OCI-LY1 (cell line): ENCODE measurements around the gene FAM181B.
"Not testable (repeated sequence)": the region's sequence is repeated elsewhere in the genome, so short reads cannot be mapped to it uniquely, and the experiment has no call there.

ENCODE experiments used
- H2AFZ ChIP-seq: fragments of 200-600 bp; sonication (generic), shearing (Covaris generic); 2 replicates; pipeline ENCODE4 v1.6.0; 2014; ENCODE audit warnings: antibody characterized with exemption, mild to moderate bottlenecking, low read length
- H3F3A ChIP-seq: fragments of 200-600 bp; sonication (generic), shearing (Covaris generic); 2 replicates; pipeline ENCODE4 v1.6.0; 2014; ENCODE audit warnings: mild to moderate bottlenecking, antibody characterized with exemption, low read length, moderate library complexity; ENCODE audit not compliant: insufficient read depth
- H3K27ac ChIP-seq: fragments of 200-600 bp; sonication (generic); 2 replicates; pipeline ENCODE4 v1.5.1; 2014; ENCODE audit warnings: low read length, mixed run types, mild to moderate bottlenecking, low read depth; ENCODE audit not compliant: poor library complexity, severe bottlenecking
- H3K27me3 ChIP-seq: fragments of 200-600 bp; sonication (generic); 2 replicates; pipeline ENCODE4 v1.6.0; 2014; ENCODE audit warnings: antibody characterized with exemption, mild to moderate bottlenecking, low read length, moderate library complexity; ENCODE audit not compliant: insufficient read depth
- H3K36me3 ChIP-seq: fragments of 200-600 bp; sonication (generic); 2 replicates; pipeline ENCODE4 v1.6.1; 2014; ENCODE audit warnings: mild to moderate bottlenecking, antibody characterized with exemption, low read length, moderate library complexity, mixed read lengths; ENCODE audit not compliant: insufficient read depth
- H3K4me1 ChIP-seq: fragments of 200-600 bp; sonication (generic); 2 replicates; pipeline ENCODE4 v1.5.1; 2014; ENCODE audit warnings: mild to moderate bottlenecking, low read length, moderate library complexity; ENCODE audit not compliant: insufficient read depth, severe bottlenecking
- H3K4me2 ChIP-seq: fragments of 200-600 bp; sonication (generic), shearing (Covaris generic); 2 replicates; pipeline ENCODE4 v1.6.1; 2014; ENCODE audit warnings: low read length
- H3K4me3 ChIP-seq: fragments of 200-600 bp; sonication (generic); 2 replicates; pipeline ENCODE4 v1.5.1; 2014; ENCODE audit warnings: low read length, low read depth, mild to moderate bottlenecking, mixed read lengths; ENCODE audit not compliant: poor library complexity, severe bottlenecking
- H3K79me2 ChIP-seq: fragments of 200-600 bp; shearing (Covaris generic); 2 replicates; pipeline ENCODE4 v1.6.1; 2016; ENCODE audit warnings: mixed run types, low read length, mixed read lengths; ENCODE audit not compliant: insufficient read depth
- H3K9ac ChIP-seq: fragments of 200-600 bp; sonication (generic), shearing (Covaris generic); 2 replicates; pipeline ENCODE4 v1.6.1; 2014; ENCODE audit warnings: mild to moderate bottlenecking, low read length, mixed read lengths
- H3K9me2 ChIP-seq: fragments of 200-600 bp; sonication (generic), shearing (Covaris generic); 2 replicates; pipeline ENCODE4 v1.6.1; 2014; ENCODE audit warnings: low read depth, mild to moderate bottlenecking, low read length, mixed read lengths
- H3K9me3 ChIP-seq: fragments of 200-600 bp; shearing (Covaris generic); 2 replicates; pipeline ENCODE4 v1.6.1; 2014; ENCODE audit warnings: low read length, mixed read lengths
- H4K20me1 ChIP-seq: fragments of 200-600 bp; sonication (generic), shearing (Covaris generic); 2 replicates; pipeline ENCODE4 v1.6.0; 2016; ENCODE audit warnings: mild to moderate bottlenecking, low read length; ENCODE audit not compliant: insufficient read depth
- EZH2 ChIP-seq: fragments of 200-600 bp; sonication (generic), shearing (Covaris generic); IDR thresholded peaks from 2 replicates; pipeline ENCODE4 v1.8.0; 2017; ENCODE audit warnings: borderline replicate concordance, mixed run types, mild to moderate bottlenecking, antibody characterized with exemption, low read length, moderate library complexity, mixed read lengths
- TF ChIP-seq, protein P1 (sequence below): fragments of 200-600 bp; sonication (generic), shearing (Covaris generic); IDR thresholded peaks from 2 replicates; pipeline ENCODE4 v1.5.1; 2017; ENCODE audit warnings: mild to moderate bottlenecking, antibody characterized with exemption, low read length, moderate library complexity, mixed read lengths

FAM181B gene

DNA sequence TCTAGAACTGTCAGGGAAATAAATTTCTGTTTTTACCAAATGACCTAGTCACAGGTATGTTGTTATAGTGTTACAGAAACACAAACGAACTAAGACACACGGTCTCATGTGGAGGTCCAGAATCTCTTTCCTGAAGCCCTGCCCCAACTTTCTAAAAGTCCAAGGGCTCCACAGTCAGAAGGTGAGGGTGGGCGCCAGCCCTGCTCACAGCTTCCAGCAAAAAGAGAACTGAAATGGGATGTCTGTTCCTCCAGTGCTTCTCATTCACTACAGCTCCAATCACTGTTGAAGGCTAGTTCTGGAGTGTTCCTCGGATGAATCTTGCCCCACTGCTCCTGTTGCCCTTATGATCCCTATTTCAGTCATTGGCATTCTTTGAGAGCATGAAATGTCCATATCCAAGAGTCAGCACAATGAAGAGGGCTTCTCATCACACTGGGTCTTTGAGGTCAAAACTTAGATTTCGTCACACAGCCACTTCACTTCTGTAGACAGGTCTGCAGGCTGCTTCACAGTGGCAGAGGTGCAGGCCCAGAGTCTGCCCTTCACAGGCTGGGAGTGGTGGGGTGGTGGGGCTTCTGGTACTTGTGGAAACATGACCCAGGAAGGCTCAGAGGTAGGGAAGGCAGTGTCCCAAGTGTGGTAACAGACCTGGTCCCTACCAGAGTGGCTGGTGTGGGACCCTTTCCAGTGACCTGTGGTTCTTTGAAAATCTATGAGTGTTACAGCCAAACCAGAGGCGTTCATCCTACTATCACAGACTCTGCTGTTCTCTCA, 34.9 kb downstream of the FAM181B start:
- H3K9me2 ChIP-seq: no peaks in the 10 kb centered on the region
- no peak overlapping the region for H3K4me3 ChIP-seq
- no peaks in the 10 kb centered on the region for H3K79me2 ChIP-seq
- TF ChIP-seq EZH2: no peak
- TF ChIP-seq, protein P1, sequence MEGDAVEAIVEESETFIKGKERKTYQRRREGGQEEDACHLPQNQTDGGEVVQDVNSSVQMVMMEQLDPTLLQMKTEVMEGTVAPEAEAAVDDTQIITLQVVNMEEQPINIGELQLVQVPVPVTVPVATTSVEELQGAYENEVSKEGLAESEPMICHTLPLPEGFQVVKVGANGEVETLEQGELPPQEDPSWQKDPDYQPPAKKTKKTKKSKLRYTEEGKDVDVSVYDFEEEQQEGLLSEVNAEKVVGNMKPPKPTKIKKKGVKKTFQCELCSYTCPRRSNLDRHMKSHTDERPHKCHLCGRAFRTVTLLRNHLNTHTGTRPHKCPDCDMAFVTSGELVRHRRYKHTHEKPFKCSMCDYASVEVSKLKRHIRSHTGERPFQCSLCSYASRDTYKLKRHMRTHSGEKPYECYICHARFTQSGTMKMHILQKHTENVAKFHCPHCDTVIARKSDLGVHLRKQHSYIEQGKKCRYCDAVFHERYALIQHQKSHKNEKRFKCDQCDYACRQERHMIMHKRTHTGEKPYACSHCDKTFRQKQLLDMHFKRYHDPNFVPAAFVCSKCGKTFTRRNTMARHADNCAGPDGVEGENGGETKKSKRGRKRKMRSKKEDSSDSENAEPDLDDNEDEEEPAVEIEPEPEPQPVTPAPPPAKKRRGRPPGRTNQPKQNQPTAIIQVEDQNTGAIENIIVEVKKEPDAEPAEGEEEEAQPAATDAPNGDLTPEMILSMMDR: no peak
- H3K9me3 ChIP-seq: no peaks in the 10 kb centered on the region
- no peaks in the 10 kb centered on the region for H3F3A ChIP-seq
- no peak overlapping the region for H3K27ac ChIP-seq
- no peak overlapping the region for H2AFZ ChIP-seq
- no peaks in the 10 kb centered on the region for H4K20me1 ChIP-seq
- H3K36me3 ChIP-seq: no peaks in the 10 kb centered on the region
- no peak overlapping the region for H3K9ac ChIP-seq
- H3K27me3 ChIP-seq: no peaks in the 10 kb centered on the region
- H3K4me2 ChIP-seq: no peak overlapping the region
- no peaks in the 10 kb centered on the region for H3K4me1 ChIP-seq

DNA sequence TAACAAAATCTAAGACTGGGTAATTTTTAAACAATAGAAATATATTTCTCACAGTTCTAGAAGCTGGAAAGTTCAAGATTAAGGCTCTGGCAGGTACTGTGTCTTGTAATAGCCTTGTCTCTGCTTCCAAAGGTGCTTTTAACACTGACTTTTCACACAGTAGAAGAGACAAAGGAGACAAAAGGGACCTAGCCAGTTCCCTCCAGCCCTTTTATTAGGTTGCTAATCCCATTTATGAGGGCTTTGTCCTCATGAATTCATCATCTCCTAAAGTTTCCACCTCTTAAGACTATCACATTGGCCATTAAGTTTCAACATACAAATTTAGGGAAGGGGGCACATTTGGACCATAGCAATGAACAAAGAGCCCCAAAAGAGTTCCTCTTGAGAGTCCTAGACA, 40.7 kb downstream of the FAM181B start:
- no peak overlapping the region for H2AFZ ChIP-seq
- H3K27ac ChIP-seq: no peak overlapping the region
- no peaks in the 10 kb centered on the region for H3K27me3 ChIP-seq
- H3F3A ChIP-seq: no peaks in the 10 kb centered on the region
- no peak overlapping the region for H3K4me2 ChIP-seq
- no peaks in the 10 kb centered on the region for H3K79me2 ChIP-seq
- no peaks in the 10 kb centered on the region for H3K36me3 ChIP-seq
- no peak overlapping the region for H3K4me3 ChIP-seq
- H4K20me1 ChIP-seq: no peaks in the 10 kb centered on the region
- no peak for TF ChIP-seq EZH2
- TF ChIP-seq, protein P1: no peak
- H3K9ac ChIP-seq: no peak overlapping the region
- no peaks in the 10 kb centered on the region for H3K9me3 ChIP-seq
- H3K9me2 ChIP-seq: no peaks in the 10 kb centered on the region
- no peaks in the 10 kb centered on the region for H3K4me1 ChIP-seq

DNA sequence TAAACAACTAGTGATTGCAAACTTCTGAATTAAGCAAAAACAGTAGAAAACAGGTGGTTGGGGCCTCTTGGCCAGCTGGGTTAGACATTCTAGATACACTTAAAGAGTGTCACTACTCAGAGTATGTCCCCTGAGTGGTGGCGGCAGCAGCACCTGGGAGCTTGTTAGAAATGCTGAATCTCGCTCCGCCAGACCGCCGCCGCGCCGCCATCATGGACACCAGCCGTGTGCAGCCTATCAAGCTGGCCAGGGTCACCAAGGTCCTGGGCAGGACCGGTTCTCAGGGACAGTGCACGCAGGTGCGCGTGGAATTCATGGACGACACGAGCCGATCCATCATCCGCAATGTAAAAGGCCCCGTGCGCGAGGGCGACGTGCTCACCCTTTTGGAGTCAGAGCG, 44.3 kb downstream of the FAM181B start:
- H3K4me3 ChIP-seq: peak overlapping the region; percentile 52
- not testable (repeated sequence) for H3K27me3 ChIP-seq
- peak overlapping the region; percentile 41; the same call in 1 of the 2 replicates for H3K4me2 ChIP-seq

DNA sequence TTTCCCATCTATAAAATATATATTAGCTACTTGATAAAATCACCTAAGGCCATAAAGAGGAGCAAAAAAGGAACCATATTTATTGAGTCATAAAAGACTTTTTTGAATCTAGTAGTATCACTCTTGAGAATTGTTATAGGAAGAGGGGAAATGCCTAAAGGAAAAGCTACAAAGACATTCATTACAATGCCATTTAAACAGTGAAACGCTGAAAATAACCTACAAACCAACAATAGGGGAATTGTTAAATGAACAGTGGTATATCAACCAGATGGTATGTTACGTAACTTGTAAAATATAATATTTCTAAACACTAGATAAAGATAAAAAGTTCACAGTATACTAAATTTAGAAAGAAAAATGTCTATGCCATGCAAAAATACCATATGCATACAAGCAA, 47.5 kb downstream of the FAM181B start:
- no peaks in the 10 kb centered on the region for H3K36me3 ChIP-seq
- H3F3A ChIP-seq: no peaks in the 10 kb centered on the region
- no peak overlapping the region for H3K4me2 ChIP-seq
- no peak overlapping the region for H3K27ac ChIP-seq
- peaks cover 4% of the 10 kb centered on the region; the same call in 1 of the 2 replicates for H3K9me3 ChIP-seq
- H3K4me3 ChIP-seq: no peak overlapping the region
- H3K9me2 ChIP-seq: no peaks in the 10 kb centered on the region
- no peaks in the 10 kb centered on the region for H3K27me3 ChIP-seq
- H4K20me1 ChIP-seq: no peaks in the 10 kb centered on the region
- no peak overlapping the region for H2AFZ ChIP-seq
- TF ChIP-seq, protein P1: no peak
- no peak for TF ChIP-seq EZH2
- no peak overlapping the region for H3K9ac ChIP-seq
- no peaks in the 10 kb centered on the region for H3K4me1 ChIP-seq
- H3K79me2 ChIP-seq: no peaks in the 10 kb centered on the region

More for the DNA sequence above, 44.3 kb downstream of the FAM181B start:
- not testable (repeated sequence) for H3K27ac ChIP-seq, H3K9me2 ChIP-seq, H2AFZ ChIP-seq, H3K4me1 ChIP-seq, H3K9ac ChIP-seq, H4K20me1 ChIP-seq, H3K9me3 ChIP-seq, H3K36me3 ChIP-seq, H3K79me2 ChIP-seq, H3F3A ChIP-seq
